Endothelial cell (in vitro differentiated cells): ENCODE data around the gene FLYWCH1. TPM values are rescaled to one million over a fixed set of nuclear protein-coding genes. Genes with fewer than 3 reads are reported as not detected.

Source experiments
- DNase-seq: peaks from one replicate; pipeline ENCODE4 v3.0.0; 2021; ENCODE audit warnings: low spot score
- H3K27ac Mint-ChIP-seq: one replicate; pipeline ENCODE4 v1.8.0; 2021; ENCODE audit warnings: mixed read lengths, inconsistent platforms; ENCODE audit not compliant: unreplicated experiment
- H3K27me3 Mint-ChIP-seq: one replicate; pipeline ENCODE4 v1.8.0; 2021; ENCODE audit warnings: mild to moderate bottlenecking, moderate library complexity, mixed read lengths, inconsistent platforms; ENCODE audit not compliant: unreplicated experiment
- H3K36me3 Mint-ChIP-seq: one replicate; pipeline ENCODE4 v1.8.0; 2021; ENCODE audit warnings: mild to moderate bottlenecking, low read depth, mixed read lengths, inconsistent platforms; ENCODE audit not compliant: unreplicated experiment
- H3K4me1 Mint-ChIP-seq: one replicate; pipeline ENCODE4 v1.8.0; 2021; ENCODE audit warnings: mild to moderate bottlenecking, mixed read lengths, inconsistent platforms; ENCODE audit not compliant: unreplicated experiment
- H3K4me3 Mint-ChIP-seq: one replicate; pipeline ENCODE4 v1.8.0; 2021; ENCODE audit warnings: mild to moderate bottlenecking, mixed read lengths, inconsistent platforms; ENCODE audit not compliant: unreplicated experiment
- H3K9me3 Mint-ChIP-seq: one replicate; pipeline ENCODE4 v1.8.0; 2021; ENCODE audit warnings: mixed read lengths, inconsistent platforms; ENCODE audit not compliant: unreplicated experiment
- CTCF ChIP-seq: fragments of 200-600 bp; sonication (generic); IDR thresholded peaks from one replicate; pipeline ENCODE4 v1.5.0; 2021; ENCODE audit warnings: antibody characterized with exemption; ENCODE audit not compliant: unreplicated experiment
- total RNA-seq: library from RNA; stranded (reverse); fragmentation: NEBNext Ultra II Directional; extraction: Animal tissue kit (Norgen Biotek cat#: 25700); gene quantifications from one replicate; pipeline ENCODE4 v1.2.1, GENCODE V29; 2021; ENCODE audit not compliant: unreplicated experiment

FLYWCH1 gene
- total RNA-seq, 1 donor from 2014 or later, result 50.8 TPM

- peak overlapping the region; percentile 96 for H3K27ac Mint-ChIP-seq
- H3K27me3 Mint-ChIP-seq, result peaks cover 4% of the 10 kb centered on the region
- peak; percentile 96 for TF ChIP-seq CTCF
- peak; percentile 98 for DNase-seq
- H3K9me3 Mint-ChIP-seq, result no peaks in the 10 kb centered on the region
- H3K4me3 Mint-ChIP-seq, result peak overlapping the region; percentile 84
- no peaks in the 10 kb centered on the region for H3K36me3 Mint-ChIP-seq
- H3K4me1 Mint-ChIP-seq, result peaks cover 12% of the 10 kb centered on the region
Measured at GRCh38 chr16:2867987-2868789, 43.5 kb upstream of the FLYWCH1 start.

GRCh38 chr16:2871926-2872325 is 39.8 kb upstream of the FLYWCH1 start:
- no peaks in the 10 kb centered on the region for H3K9me3 Mint-ChIP-seq
- no peak overlapping the region for H3K27ac Mint-ChIP-seq
- H3K4me1 Mint-ChIP-seq, result no peaks in the 10 kb centered on the region
- no peak for TF ChIP-seq CTCF
- DNase-seq, result no peak
- H3K4me3 Mint-ChIP-seq, result no peak overlapping the region
- no peaks in the 10 kb centered on the region for H3K36me3 Mint-ChIP-seq
- H3K27me3 Mint-ChIP-seq, result peaks cover 4% of the 10 kb centered on the region

GRCh38 chr16:2874032-2874911 is 37.5 kb upstream of the FLYWCH1 start:
- Mint-ChIP-seq H3K4me3 (no peak overlapping the region), H3K4me1 (no peaks in the 10 kb centered on the region), H3K9me3 (no peaks in the 10 kb centered on the region), H3K27me3 (peaks cover 4% of the 10 kb centered on the region), H3K36me3 (peaks cover under 1% of the 10 kb centered on the region), H3K27ac (peak overlapping the region; percentile 76)
- DNase-seq, result no peak
- no peak for TF ChIP-seq CTCF

GRCh38 chr16:2874912-2875362 is 36.8 kb upstream of the FLYWCH1 start:
- DNase-seq, result peak; percentile 70
- Mint-ChIP-seq H3K9me3 (no peaks in the 10 kb centered on the region), H3K4me1 (no peaks in the 10 kb centered on the region), H3K4me3 (no peak overlapping the region), H3K27me3 (peaks cover 2% of the 10 kb centered on the region), H3K27ac (no peak overlapping the region), H3K36me3 (peaks cover 3% of the 10 kb centered on the region)
- TF ChIP-seq CTCF, result peak; percentile 89
